ENCODE data around the gene SLC25A28.
"Not testable (repeated sequence)": the region's sequence is repeated elsewhere in the genome, so short reads cannot be mapped to it uniquely, and the experiment has no call there.

SLC25A28 gene

DNA sequence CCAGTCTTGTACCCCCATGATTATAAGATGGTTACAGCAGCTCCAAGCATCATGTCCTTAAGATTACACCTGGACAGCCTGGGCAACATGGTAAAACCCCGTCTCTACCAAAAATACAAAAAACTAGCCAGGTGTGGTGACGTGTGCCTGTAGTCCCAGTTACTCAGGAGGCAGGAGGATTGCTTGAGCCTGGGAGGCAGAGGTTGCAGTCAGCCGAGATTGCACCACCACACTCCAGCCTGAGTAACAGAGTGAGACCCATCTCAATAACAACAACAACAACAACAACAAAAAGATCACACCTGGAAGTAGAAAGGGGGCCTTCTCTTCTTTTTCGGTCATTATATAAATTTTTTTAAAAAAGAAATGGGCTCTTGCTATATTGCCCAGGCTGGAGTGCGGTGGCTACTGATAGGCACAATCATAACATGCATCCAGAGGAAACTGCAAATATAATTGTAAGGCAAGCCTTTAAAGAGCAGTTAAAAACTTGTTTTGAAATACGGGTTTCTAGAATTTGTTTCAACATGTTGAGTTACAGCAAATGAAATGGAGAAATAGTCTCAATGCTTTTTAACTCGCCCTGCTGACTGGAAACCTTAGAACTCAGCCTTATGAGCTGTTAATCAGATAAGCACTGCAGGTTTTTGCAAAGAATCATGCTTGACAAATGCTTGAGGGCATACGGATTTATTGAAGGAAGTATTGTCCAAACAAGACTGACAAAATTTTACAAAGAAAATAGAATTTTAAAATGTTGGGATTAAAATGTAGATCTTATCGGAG, 34.3 kb upstream of the SLC25A28 start:
- Histone ChIP-seq H3K9ac (ENCODE audit: low read depth, low read length) (no peak overlapping the region), H3K4me3 (ENCODE audit: low read length) (no peak overlapping the region), H3K4me1 (ENCODE audit: insufficient read depth, low read length) (peaks cover 3% of the 10 kb centered on the region; the same call in 1 of the 2 replicates), H3K9me3 (ENCODE audit: insufficient read depth, low read depth, low read length) (no peaks in the 10 kb centered on the region), H3K27ac (ENCODE audit: low read depth, low read length) (no peak overlapping the region), H3K27me3 (ENCODE audit: insufficient read depth, low read length) (peaks cover 26% of the 10 kb centered on the region), H3K36me3 (ENCODE audit: insufficient read depth, low read length) (no peaks in the 10 kb centered on the region)
- 92% methylated on average over 9 of the region's 9 CpGs for WGBS

- Histone ChIP-seq H3K9me3 (ENCODE audit: insufficient read depth, low read depth, low read length) (no peaks in the 10 kb centered on the region), H3K4me1 (ENCODE audit: insufficient read depth, low read length) (no peaks in the 10 kb centered on the region), H3K4me3 (ENCODE audit: low read length) (no peak overlapping the region), H3K36me3 (ENCODE audit: insufficient read depth, low read length) (no peaks in the 10 kb centered on the region), H3K9ac (ENCODE audit: low read depth, low read length) (no peak overlapping the region), H3K27ac (ENCODE audit: low read depth, low read length) (no peak overlapping the region), H3K27me3 (ENCODE audit: insufficient read depth, low read length) (peaks cover 14% of the 10 kb centered on the region)
- WGBS: 94% methylated on average over 1 of the region's 4 CpGs
These were observed 32.7 kb upstream of the SLC25A28 start for GRCh38 chr10:99652800-99653390.

DNA sequence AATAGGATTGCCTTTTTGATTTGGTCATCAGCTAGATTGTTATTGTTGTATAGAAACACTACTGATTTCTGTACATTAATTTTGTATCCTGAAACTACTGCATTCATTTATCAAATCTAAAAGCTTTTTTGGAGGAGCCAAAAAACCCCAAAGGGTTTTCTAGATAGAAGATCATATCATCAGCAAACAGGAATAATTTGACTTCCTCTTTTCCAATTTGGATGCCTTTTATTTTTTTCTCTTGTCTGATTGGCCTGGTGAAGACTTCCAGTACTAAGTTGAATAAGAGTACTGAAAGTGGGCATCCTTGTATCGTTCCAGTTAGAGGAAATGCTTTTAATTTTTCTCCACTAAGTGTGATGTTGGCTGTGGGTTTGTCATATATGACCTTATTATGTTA, 28.5 kb upstream of the SLC25A28 start:
- Histone ChIP-seq H3K27me3 (ENCODE audit: insufficient read depth, low read length) (no peaks in the 10 kb centered on the region; the same call in 1 of the 2 replicates), H3K9ac (ENCODE audit: low read depth, low read length) (no peak overlapping the region), H3K27ac (ENCODE audit: low read depth, low read length) (no peak overlapping the region), H3K4me1 (ENCODE audit: insufficient read depth, low read length) (no peaks in the 10 kb centered on the region), H3K36me3 (ENCODE audit: insufficient read depth, low read length) (no peaks in the 10 kb centered on the region), H3K4me3 (ENCODE audit: low read length) (no peak overlapping the region), H3K9me3 (ENCODE audit: insufficient read depth, low read depth, low read length) (no peaks in the 10 kb centered on the region)
- 0% methylated on average over 1 of the region's 1 CpG for WGBS

GRCh38 chr10:99647601-99648151, 27.4 kb upstream of the SLC25A28 start:
- Histone ChIP-seq H3K9ac (ENCODE audit: low read depth, low read length) (no peak overlapping the region), H3K27me3 (ENCODE audit: insufficient read depth, low read length) (no peaks in the 10 kb centered on the region; the same call in 1 of the 2 replicates), H3K36me3 (ENCODE audit: insufficient read depth, low read length) (no peaks in the 10 kb centered on the region), H3K4me3 (ENCODE audit: low read length) (no peak overlapping the region), H3K4me1 (ENCODE audit: insufficient read depth, low read length) (no peaks in the 10 kb centered on the region), H3K9me3 (ENCODE audit: insufficient read depth, low read depth, low read length) (no peaks in the 10 kb centered on the region), H3K27ac (ENCODE audit: low read depth, low read length) (no peak overlapping the region)
- 98% methylated on average over 2 of the region's 2 CpGs for WGBS

DNA sequence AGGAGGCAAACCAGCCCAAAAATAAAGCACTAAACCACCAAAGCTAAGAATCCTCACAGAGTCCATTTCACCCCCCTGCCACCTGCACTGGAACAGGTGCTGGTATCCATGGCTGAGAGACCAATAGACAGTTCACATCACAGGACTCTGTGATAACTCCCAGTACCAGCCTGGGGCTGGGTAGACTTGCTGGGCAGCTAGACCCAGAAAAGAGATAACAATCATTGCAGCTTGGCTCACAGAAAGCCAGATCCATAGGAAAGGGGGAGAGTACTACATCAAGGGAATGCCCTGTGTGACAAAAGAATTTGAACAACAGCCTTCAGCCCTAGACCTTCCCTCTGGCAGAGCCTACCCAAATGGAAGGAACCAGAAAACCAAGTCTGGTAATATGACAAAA, 13.6 kb upstream of the SLC25A28 start:
- Histone ChIP-seq H3K36me3 (ENCODE audit: insufficient read depth, low read length) (no peaks in the 10 kb centered on the region), H3K9me3 (ENCODE audit: insufficient read depth, low read depth, low read length) (no peaks in the 10 kb centered on the region)

GRCh38 chr10:99631496-99631895, 11.3 kb upstream of the SLC25A28 start:
- 92% methylated on average over 2 of the region's 3 CpGs for WGBS
- H3K4me1 ChIP-seq (ENCODE audit: insufficient read depth, low read length): no peaks in the 10 kb centered on the region
- no peak overlapping the region for H3K9ac ChIP-seq (ENCODE audit: low read depth, low read length)
- no peaks in the 10 kb centered on the region for H3K27me3 ChIP-seq (ENCODE audit: insufficient read depth, low read length)
- H3K4me3 ChIP-seq (ENCODE audit: low read length): no peak overlapping the region
- H3K9me3 ChIP-seq (ENCODE audit: insufficient read depth, low read depth, low read length): no peaks in the 10 kb centered on the region
- H3K27ac ChIP-seq (ENCODE audit: low read depth, low read length): no peak overlapping the region
- no peaks in the 10 kb centered on the region for H3K36me3 ChIP-seq (ENCODE audit: insufficient read depth, low read length)

More for the DNA sequence above, 13.6 kb upstream of the SLC25A28 start:
- no peaks in the 10 kb centered on the region for H3K27me3 ChIP-seq (ENCODE audit: insufficient read depth, low read length)
- no peak overlapping the region for H3K9ac ChIP-seq (ENCODE audit: low read depth, low read length)
- no peaks in the 10 kb centered on the region for H3K4me1 ChIP-seq (ENCODE audit: insufficient read depth, low read length)
- H3K4me3 ChIP-seq (ENCODE audit: low read length): no peak overlapping the region
- no peak overlapping the region for H3K27ac ChIP-seq (ENCODE audit: low read depth, low read length)

DNA sequence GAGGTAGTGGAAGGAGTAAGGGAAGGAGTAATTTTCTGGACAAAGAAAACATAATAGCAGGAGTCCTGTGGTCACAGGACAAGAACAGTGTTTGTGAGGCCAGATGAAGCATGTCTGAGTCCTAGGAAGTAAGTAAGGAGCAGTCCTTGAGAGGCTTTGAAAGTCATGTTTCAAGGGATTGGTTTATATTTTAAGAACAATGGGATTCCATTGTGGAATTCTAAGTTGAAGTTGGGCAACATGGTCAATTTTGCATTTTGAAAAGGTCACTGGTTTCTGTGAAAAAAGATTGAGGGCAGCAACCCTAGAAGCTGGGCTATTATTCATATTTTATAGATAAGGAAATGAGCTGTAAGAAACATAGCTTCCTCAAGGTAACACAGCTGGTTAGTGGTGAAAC, 10.8 kb upstream of the SLC25A28 start:
- H3K4me1 ChIP-seq (ENCODE audit: insufficient read depth, low read length): no peaks in the 10 kb centered on the region
- H3K27me3 ChIP-seq (ENCODE audit: insufficient read depth, low read length): no peaks in the 10 kb centered on the region
- no peaks in the 10 kb centered on the region for H3K36me3 ChIP-seq (ENCODE audit: insufficient read depth, low read length)
- no peak overlapping the region for H3K9ac ChIP-seq (ENCODE audit: low read depth, low read length)
- no peak overlapping the region for H3K4me3 ChIP-seq (ENCODE audit: low read length)
- H3K9me3 ChIP-seq (ENCODE audit: insufficient read depth, low read depth, low read length): no peaks in the 10 kb centered on the region
- H3K27ac ChIP-seq (ENCODE audit: low read depth, low read length): no peak overlapping the region

DNA sequence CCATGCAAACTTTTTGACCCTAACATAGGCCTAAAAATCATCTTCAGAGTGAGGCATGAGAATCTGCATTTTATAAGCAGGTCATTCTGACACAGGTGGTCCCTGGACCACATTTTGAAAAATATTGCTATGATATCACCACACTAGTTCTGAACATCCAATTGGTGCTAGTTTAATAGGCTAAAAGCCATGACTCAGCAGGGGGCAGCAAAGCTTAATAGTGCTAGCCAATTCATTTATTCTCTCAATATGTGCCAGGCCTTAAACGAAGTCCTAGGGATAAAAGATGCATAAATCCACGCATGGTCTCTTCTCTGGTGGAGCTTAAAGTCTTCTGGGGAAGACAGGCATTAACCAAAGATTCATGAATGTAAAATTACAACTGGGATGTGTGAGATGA, 10.2 kb upstream of the SLC25A28 start:
- WGBS: 73% methylated on average over 2 of the region's 2 CpGs

GRCh38 chr10:99629625-99629978, 9.4 kb upstream of the SLC25A28 start:
- 58% methylated on average over 3 of the region's 3 CpGs for WGBS
- Histone ChIP-seq H3K4me3 (ENCODE audit: low read length) (no peak overlapping the region), H3K4me1 (ENCODE audit: insufficient read depth, low read length) (no peaks in the 10 kb centered on the region)

More for the DNA sequence above, 10.2 kb upstream of the SLC25A28 start:
- no peaks in the 10 kb centered on the region for H3K4me1 ChIP-seq (ENCODE audit: insufficient read depth, low read length)
- no peak overlapping the region for H3K9ac ChIP-seq (ENCODE audit: low read depth, low read length)
- no peaks in the 10 kb centered on the region for H3K9me3 ChIP-seq (ENCODE audit: insufficient read depth, low read depth, low read length)
- no peaks in the 10 kb centered on the region for H3K36me3 ChIP-seq (ENCODE audit: insufficient read depth, low read length)
- H3K27ac ChIP-seq (ENCODE audit: low read depth, low read length): no peak overlapping the region
- no peak overlapping the region for H3K4me3 ChIP-seq (ENCODE audit: low read length)
- H3K27me3 ChIP-seq (ENCODE audit: insufficient read depth, low read length): no peaks in the 10 kb centered on the region

GRCh38 chr10:99628923-99629624, 8.8 kb upstream of the SLC25A28 start:
- WGBS: 93% methylated on average over 1 of the region's 1 CpG
- Histone ChIP-seq H3K36me3 (ENCODE audit: insufficient read depth, low read length) (no peaks in the 10 kb centered on the region), H3K9me3 (ENCODE audit: insufficient read depth, low read depth, low read length) (no peaks in the 10 kb centered on the region), H3K9ac (ENCODE audit: low read depth, low read length) (no peak overlapping the region), H3K4me3 (ENCODE audit: low read length) (no peak overlapping the region), H3K4me1 (ENCODE audit: insufficient read depth, low read length) (no peaks in the 10 kb centered on the region), H3K27me3 (ENCODE audit: insufficient read depth, low read length) (no peaks in the 10 kb centered on the region), H3K27ac (ENCODE audit: low read depth, low read length) (no peak overlapping the region)

More at GRCh38 chr10:99629625-99629978, 9.4 kb upstream of the SLC25A28 start:
- no peak overlapping the region for H3K27ac ChIP-seq (ENCODE audit: low read depth, low read length)
- no peak overlapping the region for H3K9ac ChIP-seq (ENCODE audit: low read depth, low read length)
- no peaks in the 10 kb centered on the region for H3K9me3 ChIP-seq (ENCODE audit: insufficient read depth, low read depth, low read length)
- H3K27me3 ChIP-seq (ENCODE audit: insufficient read depth, low read length): no peaks in the 10 kb centered on the region
- no peaks in the 10 kb centered on the region for H3K36me3 ChIP-seq (ENCODE audit: insufficient read depth, low read length)

GRCh38 chr10:99625124-99625523, 4.9 kb upstream of the SLC25A28 start:
- H3K9ac ChIP-seq (ENCODE audit: low read depth, low read length); H3K4me1 ChIP-seq (ENCODE audit: insufficient read depth, low read length); H3K27ac ChIP-seq (ENCODE audit: low read depth, low read length); H3K27me3 ChIP-seq (ENCODE audit: insufficient read depth, low read length); H3K9me3 ChIP-seq (ENCODE audit: insufficient read depth, low read depth, low read length); H3K4me3 ChIP-seq (ENCODE audit: low read length); H3K36me3 ChIP-seq (ENCODE audit: insufficient read depth, low read length): not testable (repeated sequence)
- WGBS: 66% methylated on average over 3 of the region's 3 CpGs

All from HUES64 (cell line).